H1 (cell line): ENCODE measurements around the gene OSMR. TPM values are rescaled to one million over a fixed set of nuclear protein-coding genes. Genes with fewer than 3 reads are reported as not detected.

Experiments used
- CTCF ChIA-PET: fragments of 300-600 bp; sonication (Branson Sonifier 250); formaldehyde crosslinking; loops from one replicate; lab custom pipeline; 2021; ENCODE audit not compliant: partially characterized antibody; lab: Charles Lee
- POLR2A ChIA-PET: fragments of 300-600 bp; sonication (Branson Sonifier 250); formaldehyde crosslinking; loops from one replicate; lab custom pipeline; 2021; ENCODE audit warnings: inconsistent platforms; ENCODE audit not compliant: partially characterized antibody; lab: Charles Lee
- DNase-seq, 2 experiments: peaks; one replicate each; pipeline versions ENCODE4 v3.0.0 to v3.0.0-alpha.2; 2010 to 2022; ENCODE audit warnings: low spot score in 2 of 2, low read depth in 1 of 2, mixed read lengths in 1 of 2
- FAIRE-seq: peaks from 2 replicates; lab custom pipeline; 2011; peaks lifted over from hg19 to GRCh38; lab: Jason Lieb, UNC
- H2AFZ ChIP-seq: 2 replicates; pipeline ENCODE4 v1.8.1; 2012; ENCODE audit warnings: low read length, inconsistent platforms
- H2AK5ac ChIP-seq: 2 replicates; pipeline ENCODE4 v1.6.1; 2013; ENCODE audit warnings: low read depth, low read length
- H2BK120ac ChIP-seq: replicated peaks from 2 replicates; pipeline ENCODE3; 2013; ENCODE audit warnings: low read depth, low read length, inconsistent platforms
- H2BK12ac ChIP-seq: 2 replicates; pipeline ENCODE4 v1.6.1; 2013; ENCODE audit warnings: low read depth, low read length
- H2BK15ac ChIP-seq: 2 replicates; pipeline ENCODE4 v1.6.1; 2013; ENCODE audit warnings: low read length
- H2BK20ac ChIP-seq: 2 replicates; pipeline ENCODE4 v1.6.1; 2013; ENCODE audit warnings: low read length
- H2BK5ac ChIP-seq: 2 replicates; pipeline ENCODE4 v1.6.1; 2013; ENCODE audit warnings: low read depth, low read length
- H3K14ac ChIP-seq: 2 replicates; pipeline ENCODE4 v1.6.1; 2013; ENCODE audit warnings: inconsistent platforms; ENCODE audit not compliant: insufficient read length
- H3K18ac ChIP-seq: 2 replicates; pipeline ENCODE4 v1.6.1; 2013; ENCODE audit warnings: low read length; ENCODE audit errors: extremely low read depth
- H3K23ac ChIP-seq: 2 replicates; pipeline ENCODE4 v1.6.1; 2013; ENCODE audit warnings: inconsistent platforms; ENCODE audit not compliant: insufficient read length
- H3K23me2 ChIP-seq: 2 replicates; pipeline ENCODE4 v1.6.1; 2013; ENCODE audit warnings: low read depth, low read length
- H3K27ac ChIP-seq: 2 replicates; pipeline ENCODE4 v1.6.1; 2011; ENCODE audit warnings: low read depth, low read length, inconsistent platforms
- H3K27me3 ChIP-seq, 4 experiments: replicated peaks in 1 of 4; 1 replicate in 1 of 4; 2 replicates in 3 of 4; pipeline versions ENCODE4 v1.6.1 to v1.8.1; 2011 to 2013; ENCODE audit warnings: low read length in 3 of 4, mild to moderate bottlenecking in 3 of 4, inconsistent platforms in 2 of 4, mixed read lengths in 2 of 4, moderate library complexity in 1 of 4; ENCODE audit not compliant: control insufficient read depth in 3 of 4, insufficient read depth in 3 of 4; ENCODE audit errors: extremely low read depth in 1 of 4
- H3K36me3 ChIP-seq, 4 experiments: 2 replicates each; pipeline versions ENCODE4 v1.6.1 to v1.8.1; 2011 to 2013; ENCODE audit warnings: mild to moderate bottlenecking in 4 of 4, low read length in 3 of 4, moderate library complexity in 2 of 4, control low read depth in 1 of 4, inconsistent platforms in 1 of 4; ENCODE audit not compliant: insufficient read depth in 4 of 4, control insufficient read depth in 2 of 4
- H3K4ac ChIP-seq: replicated peaks from 2 replicates; pipeline ENCODE3; 2013; ENCODE audit warnings: low read length, low read depth, mixed read lengths, inconsistent platforms; ENCODE audit not compliant: insufficient read length
- H3K4me1 ChIP-seq, 4 experiments: replicated peaks in 1 of 4; 1 replicate in 1 of 4; 2 replicates in 3 of 4; pipeline versions ENCODE4 v1.6.1 to v1.8.1; 2011 to 2013; ENCODE audit warnings: low read length in 3 of 4, inconsistent platforms in 2 of 4, mixed read lengths in 1 of 4; ENCODE audit not compliant: insufficient read depth in 4 of 4, control insufficient read depth in 3 of 4
- H3K4me2 ChIP-seq, 2 experiments: 2 replicates each; pipeline versions ENCODE4 v1.6.1 to v1.8.1; 2011 to 2013; ENCODE audit warnings: low read depth in 2 of 2, low read length in 2 of 2, control low read depth in 1 of 2, inconsistent platforms in 1 of 2, mild to moderate bottlenecking in 1 of 2; ENCODE audit not compliant: insufficient read depth in 1 of 2
- H3K4me3 ChIP-seq, 4 experiments: fragments of 200-600, 300-600 bp in 1 of 4; sonication (generic), shearing (Covaris generic), sonication (Bioruptor Twin) in 1 of 4; 2 replicates each; pipeline versions ENCODE4 v1.5.1 to v1.8.1; 2011 to 2016; ENCODE audit warnings: low read length in 4 of 4, low read depth in 3 of 4, control low read depth in 2 of 4, inconsistent platforms in 2 of 4, mild to moderate bottlenecking in 2 of 4, mixed read lengths in 1 of 4, moderate library complexity in 1 of 4; ENCODE audit not compliant: insufficient read depth in 2 of 4; ENCODE audit errors: extremely low read depth in 1 of 4
- H3K56ac ChIP-seq: replicated peaks from 2 replicates; pipeline ENCODE3; 2013; ENCODE audit warnings: low read depth, mild to moderate bottlenecking, mixed read lengths, low read length, inconsistent platforms; ENCODE audit not compliant: insufficient read length
- H3K79me1 ChIP-seq: 2 replicates; pipeline ENCODE4 v1.6.1; 2013; ENCODE audit warnings: low read depth, low read length, control low read depth
- H3K79me2 ChIP-seq, 2 experiments: 2 replicates each; pipeline versions ENCODE4 v1.6.1 to v1.8.1; 2012 to 2013; ENCODE audit warnings: low read length in 2 of 2, mild to moderate bottlenecking in 2 of 2, inconsistent platforms in 1 of 2; ENCODE audit not compliant: insufficient read depth in 2 of 2, control insufficient read depth in 1 of 2
- H3K9ac ChIP-seq, 4 experiments: replicated peaks in 1 of 4; 1 replicate in 1 of 4; 2 replicates in 3 of 4; pipeline versions ENCODE4 v1.6.1 to v1.8.1; 2011 to 2013; ENCODE audit warnings: low read depth in 3 of 4, low read length in 3 of 4, control low read depth in 2 of 4, mild to moderate bottlenecking in 2 of 4, moderate library complexity in 2 of 4, inconsistent platforms in 1 of 4; ENCODE audit errors: extremely low read depth in 1 of 4
- H3K9me3 ChIP-seq, 2 experiments: 2 replicates each; pipeline versions ENCODE4 v1.6.1 to v1.8.1; 2012 to 2013; ENCODE audit warnings: mild to moderate bottlenecking in 2 of 2, moderate library complexity in 2 of 2, control low read depth in 1 of 2, inconsistent platforms in 1 of 2, low read depth in 1 of 2, low read length in 1 of 2, mixed read lengths in 1 of 2; ENCODE audit not compliant: insufficient read depth in 2 of 2
- H4K20me1 ChIP-seq, 2 experiments: replicated peaks in 1 of 2; 2 replicates each; pipeline versions ENCODE3 to v1.8.1; 2011 to 2013; ENCODE audit warnings: inconsistent platforms in 2 of 2, low read length in 2 of 2, mild to moderate bottlenecking in 1 of 2; ENCODE audit not compliant: insufficient read depth in 2 of 2, control insufficient read depth in 1 of 2
- H4K5ac ChIP-seq: 2 replicates; pipeline ENCODE4 v1.6.1; 2013; ENCODE audit warnings: low read length, low read depth, mixed read lengths, inconsistent platforms; ENCODE audit not compliant: insufficient read length
- H4K8ac ChIP-seq: 2 replicates; pipeline ENCODE4 v1.8.0; 2013; ENCODE audit warnings: mild to moderate bottlenecking, moderate library complexity, low read length, inconsistent platforms; ENCODE audit not compliant: insufficient read depth; ENCODE audit errors: extremely low read depth
- H4K91ac ChIP-seq: replicated peaks from 2 replicates; pipeline ENCODE3; 2013; ENCODE audit warnings: low read length, mixed read lengths, inconsistent platforms; ENCODE audit not compliant: insufficient read length
- EP300 ChIP-seq, 2 experiments: IDR thresholded peaks; 1 replicate in 1 of 2; 2 replicates in 1 of 2; pipeline ENCODE4 v1.6.1; 2011 to 2012; ENCODE audit warnings: low read depth in 2 of 2, low read length in 2 of 2, mild to moderate bottlenecking in 2 of 2, borderline replicate concordance in 1 of 2, inconsistent platforms in 1 of 2, moderate library complexity in 1 of 2
- EZH2 ChIP-seq: fragments of 200-600 bp; sonication (generic); IDR thresholded peaks from 2 replicates; pipeline ENCODE4 v1.7.1; 2012; ENCODE audit warnings: low read depth, mild to moderate bottlenecking, moderate library complexity, low read length, inconsistent platforms; ENCODE audit not compliant: severe bottlenecking
- FOSL1 ChIP-seq: IDR thresholded peaks from 2 replicates; pipeline ENCODE4 v1.6.1; 2011; ENCODE audit warnings: mild to moderate bottlenecking, low read depth, low read length, moderate library complexity; ENCODE audit not compliant: insufficient read depth
- RBBP5 ChIP-seq: IDR thresholded peaks from 2 replicates; pipeline ENCODE4 v1.7.1; 2012; ENCODE audit warnings: low read depth, mild to moderate bottlenecking, inconsistent platforms, low read length, moderate library complexity, borderline replicate concordance
- SP4 ChIP-seq: IDR thresholded peaks from 2 replicates; pipeline ENCODE4 v1.6.1; 2012; ENCODE audit warnings: low read length, inconsistent platforms
- WGBS, 2 experiments: shearing (Covaris generic) in 1 of 2; methylation state at CpG; one replicate each; pipeline versions ENCODE4 v1.1.6 to v1.1.7; 2013 to 2015; ENCODE audit warnings: low lambda C conversion rate in 2 of 2, mixed read lengths in 2 of 2, inconsistent platforms in 1 of 2, low coverage in 1 of 2, missing lambda C conversion rate in 1 of 2; ENCODE audit not compliant: insufficient replicate concordance in 2 of 2, insufficient coverage in 1 of 2, insufficient read length in 1 of 2; ENCODE audit errors: extremely low coverage in 1 of 2, missing lambda C conversion rate in 1 of 2; 5-methylcytosine and 5-hydroxymethylcytosine counted together
- polyA plus RNA-seq, 7 experiments: library from polyadenylated mRNA; depleted of rRNA in 3 of 7; stranded (reverse) in 5 of 7; unstranded in 2 of 7; fragments of >200 nt in 5 of 7; fragments of 200-250 nt in 2 of 7; gene quantifications; 1 replicate in 5 of 7; 2 replicates in 1 of 7; 4 replicates in 1 of 7; pipeline versions ENCODE4 v1.2.1 to v1.2.3, GENCODE V29; 2011 to 2013; ENCODE audit warnings: missing spikeins in 2 of 7, mixed read lengths in 2 of 7
- total RNA-seq: library from RNA; stranded (reverse); fragmentation: NEBNext Ultra II Directional; extraction: Animal tissue kit (Norgen Biotek cat#: 25700); gene quantifications from 2 replicates; pipeline ENCODE4 v1.2.1, GENCODE V29; 2021

OSMR gene
- total and polyA plus RNA-seq, 2 of the 8 experiments (the other 6 are each of a cell fraction or from before 2014, with no cell fraction given) = 2.3 to 2.6 TPM

GRCh38 chr5:38843665-38844064 lies 2.1 kb upstream of the OSMR start:
- peaks cover 0 to 3% (median 0%) of the 10 kb centered on the region in 4 experiments; a peak in 1 of 7 replicates for H3K4me1 ChIP-seq
- FAIRE-seq = no peak
- no peak for TF ChIP-seq EZH2
- TF ChIP-seq FOSL1 = no peak
- TF ChIP-seq EP300 (IDR thresholded peaks at IDR 0.05; ENCODE audit: borderline replicate concordance in 1 of 2, low read depth in 2 of 2, low read length in 2 of 2) = no peak
- TF ChIP-seq RBBP5 = no peak
- TF ChIP-seq SP4 = no peak
- TF ChIP-seq, all 59 proteins: peak for 0
- no peaks in the 10 kb centered on the region for H3K9me3 ChIP-seq
- peaks cover 2 to 33% (median 24%) of the 10 kb centered on the region in 4 experiments for H3K27me3 ChIP-seq
- no peak overlapping the region for H4K91ac ChIP-seq
- no peaks in the 10 kb centered on the region for H3K79me1 ChIP-seq
- no peak overlapping the region for H3K23ac ChIP-seq
- ChIA-PET CTCF (interaction anchor here (0.8 to 2.1 kb wide), 4 partner anchors 12 to 402 kb away, joined by 3 to 5 read pairs (median 4); no protein-coding TSS in a partner anchor), POLR2A (no interaction called here)
- H3K56ac ChIP-seq = no peak overlapping the region
- DNase-seq = no peak
- H2BK12ac ChIP-seq = no peak overlapping the region
- H3K14ac ChIP-seq = no peak overlapping the region
- no peak overlapping the region for H3K4me2 ChIP-seq
- no peak overlapping the region for H3K4me3 ChIP-seq
- no peaks in the 10 kb centered on the region for H4K20me1 ChIP-seq
- H4K5ac ChIP-seq = no peak overlapping the region
- no peak overlapping the region for H4K8ac ChIP-seq
- H3K79me2 ChIP-seq = no peaks in the 10 kb centered on the region
- H2BK120ac ChIP-seq = no peak overlapping the region
- H3K36me3 ChIP-seq = no peaks in the 10 kb centered on the region
- no peak overlapping the region for H2AK5ac ChIP-seq
- no peak overlapping the region for H3K27ac ChIP-seq
- no peak overlapping the region for H2BK20ac ChIP-seq
- no peak overlapping the region for H3K9ac ChIP-seq
- no peak overlapping the region for H2BK5ac ChIP-seq
- H3K23me2 ChIP-seq = peaks cover 13% of the 10 kb centered on the region; the same call in 1 of the 2 replicates
- no peak overlapping the region for H2BK15ac ChIP-seq
- 90% methylated on average over 1 of the region's 1 CpG; no CpG with 5 or more reads in 1 of the 2 experiments for WGBS, 2 experiments
- no peak overlapping the region for H2AFZ ChIP-seq
- H3K18ac ChIP-seq = no peak overlapping the region
- H3K4ac ChIP-seq = no peak overlapping the region
